ENCODE results near the gene NPAT.

GRCh38 chr11:108125096-108125495 lies 97.3 kb downstream of the NPAT start:
- TF ChIP-seq POLR2AphosphoS5 (IDR thresholded peaks at IDR 0.05) (no peak), POLR2A (IDR thresholded peaks at IDR 0.05) (no peak), CTCF (IDR thresholded peaks at IDR 0.05) (no peak), EP300 (IDR thresholded peaks at IDR 0.05) (no peak)
